Activated CD4-positive, CD25-positive, alpha-beta regulatory T cell treated with anti-CD3 and anti-CD28 coated beads, Interleukin-2, amount 50 U/mL, for 72 hours (primary cell): ENCODE measurements around the gene GLIS2.
"Not testable (repeated sequence)": the region's sequence is repeated elsewhere in the genome, so short reads cannot be mapped to it uniquely, and the experiment has no call there.

Experiments
- DNase-seq: peaks from one replicate; pipeline ENCODE4 v3.0.0; 2021

The GLIS2 gene

DNA sequence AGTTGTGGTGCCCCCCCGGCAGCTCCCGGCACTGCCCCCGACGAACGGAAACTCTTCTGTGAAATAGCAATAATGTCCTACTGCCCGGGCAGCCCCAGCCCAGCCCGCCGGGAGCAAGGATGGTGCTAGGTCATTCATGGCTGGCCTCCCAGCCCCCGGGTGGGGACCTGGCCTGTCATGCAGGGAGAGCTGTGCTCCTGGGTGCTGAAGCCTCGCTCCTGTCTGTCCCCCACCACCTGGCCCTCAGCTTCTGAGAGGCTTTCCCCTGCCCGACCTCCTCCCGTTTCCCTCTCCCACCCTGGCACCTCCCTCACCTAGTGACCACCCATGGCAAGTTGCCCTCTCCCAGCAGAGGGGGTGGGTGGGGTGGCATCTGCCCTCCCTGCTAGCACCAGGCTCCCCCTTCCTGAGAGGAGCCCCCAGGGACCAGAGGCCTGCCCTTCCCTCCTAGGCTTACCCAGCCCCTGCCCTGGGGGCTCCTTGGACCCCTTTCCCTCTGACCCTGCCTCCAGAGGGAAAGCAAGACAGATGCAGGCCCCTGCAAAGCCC, 21.7 kb downstream of the GLIS2 start:
- no peak for DNase-seq

DNA sequence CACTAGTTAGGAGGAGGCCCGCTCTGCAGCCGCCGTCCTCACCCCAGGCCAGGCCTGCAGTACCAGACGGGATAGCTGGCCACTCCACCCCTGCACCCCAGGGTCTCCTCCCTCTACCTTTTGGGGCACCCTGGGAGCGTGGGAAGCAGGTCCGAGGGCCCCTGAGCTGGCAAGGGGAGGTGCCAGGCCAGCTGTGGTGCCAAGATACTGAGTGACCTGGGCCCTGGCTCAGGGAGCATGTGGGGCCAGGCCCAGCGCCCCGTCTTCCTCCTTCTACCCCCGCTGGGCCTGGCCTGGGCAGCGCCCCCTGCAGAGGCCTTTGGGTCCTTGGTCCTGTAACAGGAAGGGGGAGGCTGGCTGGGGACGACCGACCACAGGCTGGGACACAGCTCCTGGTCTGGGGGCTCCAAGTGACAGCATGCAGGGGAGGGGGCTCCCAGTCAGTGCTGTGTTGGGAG, 22.3 kb downstream of the GLIS2 start:
- DNase-seq = no peak

DNA sequence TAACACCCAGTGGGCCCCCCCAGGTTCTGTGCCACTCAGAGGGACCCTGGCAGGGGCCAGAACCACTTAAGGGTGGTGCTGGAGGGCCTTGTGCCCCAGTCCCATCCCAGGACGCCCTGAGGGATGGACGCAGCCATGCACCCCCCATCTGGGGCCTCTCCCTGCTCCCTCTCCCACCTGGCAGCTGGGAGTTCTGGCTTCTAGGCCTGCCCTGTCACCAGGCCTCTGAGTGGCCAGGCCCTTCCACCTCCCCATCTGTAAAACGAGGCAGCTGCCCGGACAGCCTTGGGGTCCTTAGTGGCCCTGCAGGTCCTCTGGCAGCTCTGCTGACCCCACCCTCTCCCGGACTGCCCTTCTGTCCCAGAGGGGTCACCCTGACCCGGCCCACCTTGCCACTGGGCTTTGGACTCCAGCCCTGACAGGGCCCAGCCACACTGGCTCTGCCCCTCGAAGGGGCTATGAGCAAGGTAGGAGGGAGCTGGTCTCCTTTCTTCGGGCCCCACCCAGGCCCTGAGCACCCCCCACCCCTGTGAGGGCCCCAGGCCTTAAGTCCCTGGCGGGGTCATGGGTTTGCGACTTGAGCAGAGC, 22.9 kb downstream of the GLIS2 start:
- DNase-seq = no peak

DNA sequence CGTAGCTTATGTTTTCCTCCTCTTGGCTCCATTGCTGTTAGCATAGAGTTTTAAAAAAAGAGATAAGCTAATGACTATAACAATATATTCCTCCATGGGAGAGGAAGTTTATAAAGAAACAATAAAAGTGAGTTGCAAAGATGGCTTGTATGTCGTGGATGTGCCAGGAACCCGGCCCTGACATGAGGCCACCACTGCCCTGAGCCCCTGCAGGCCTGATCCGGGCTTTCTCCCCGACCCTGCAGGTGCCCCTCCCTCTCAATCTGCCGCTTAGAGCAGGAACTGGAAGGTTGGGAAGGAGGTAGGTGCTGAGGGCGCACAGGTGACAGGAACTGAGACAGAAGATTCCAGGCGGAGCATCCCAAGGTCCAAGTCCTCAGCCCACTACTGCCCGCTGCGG, 23.6 kb downstream of the GLIS2 start:
- DNase-seq = no peak

DNA sequence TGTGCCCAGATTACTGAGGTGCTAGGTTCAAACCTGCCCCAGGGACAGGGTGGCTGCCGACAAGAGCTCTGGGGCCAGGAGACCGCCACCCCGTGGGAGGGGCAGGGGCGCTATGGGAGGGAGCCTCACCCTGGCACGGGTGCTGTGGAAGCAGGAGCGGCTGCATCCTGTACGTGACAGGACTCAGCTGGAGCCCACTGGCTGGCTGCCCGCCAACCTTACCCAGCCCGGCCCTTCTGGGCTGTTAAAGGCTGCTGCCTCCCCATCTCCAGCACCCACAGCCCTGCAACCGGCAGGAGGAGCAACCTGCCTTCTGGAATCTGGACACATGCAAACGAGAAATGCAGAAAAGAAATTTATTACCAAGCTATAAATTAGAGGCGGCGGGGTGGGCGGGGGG, 24.0 kb downstream of the GLIS2 start:
- no peak for DNase-seq

DNA sequence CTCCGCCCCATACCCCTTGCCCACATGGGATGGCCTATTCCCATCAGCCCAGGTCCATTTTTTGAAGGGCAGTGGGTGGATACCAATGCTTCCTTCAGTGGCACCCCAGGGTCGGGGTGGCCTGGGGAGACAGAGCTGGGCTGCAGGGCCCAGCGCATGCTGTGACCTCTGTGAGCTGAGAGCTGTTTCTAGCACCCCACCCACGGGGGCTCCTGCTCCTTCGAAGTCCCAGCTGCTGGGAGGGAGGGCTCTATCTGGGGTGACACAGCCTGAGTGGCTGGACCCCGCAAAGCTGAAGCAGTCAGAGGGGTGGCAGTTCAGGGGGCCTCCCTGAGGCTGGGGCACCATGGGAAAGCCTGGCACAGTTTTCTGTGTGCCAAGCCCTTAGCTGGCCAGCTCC, 24.6 kb downstream of the GLIS2 start:
- no peak for DNase-seq

DNA sequence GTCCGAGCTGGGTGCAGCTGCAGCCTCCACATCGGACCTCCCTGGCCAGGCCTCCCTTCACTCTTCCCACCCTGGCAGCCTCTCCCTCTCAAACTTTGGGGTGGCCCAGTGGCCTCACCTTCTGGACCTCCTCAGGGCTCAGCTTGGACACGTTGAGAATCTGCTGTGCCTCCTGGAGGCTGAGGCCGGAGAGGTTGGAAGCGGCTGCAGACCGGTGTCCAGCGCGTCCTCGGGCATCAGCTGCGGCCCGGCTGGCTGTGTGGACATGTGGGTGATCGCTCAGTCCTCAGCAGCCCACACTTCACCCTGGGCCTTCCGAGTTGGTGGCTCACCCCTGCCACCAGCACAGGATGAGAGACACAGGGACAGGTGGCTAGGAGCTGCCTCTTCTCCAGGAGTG, 25.4 kb downstream of the GLIS2 start:
- no peak for DNase-seq

DNA sequence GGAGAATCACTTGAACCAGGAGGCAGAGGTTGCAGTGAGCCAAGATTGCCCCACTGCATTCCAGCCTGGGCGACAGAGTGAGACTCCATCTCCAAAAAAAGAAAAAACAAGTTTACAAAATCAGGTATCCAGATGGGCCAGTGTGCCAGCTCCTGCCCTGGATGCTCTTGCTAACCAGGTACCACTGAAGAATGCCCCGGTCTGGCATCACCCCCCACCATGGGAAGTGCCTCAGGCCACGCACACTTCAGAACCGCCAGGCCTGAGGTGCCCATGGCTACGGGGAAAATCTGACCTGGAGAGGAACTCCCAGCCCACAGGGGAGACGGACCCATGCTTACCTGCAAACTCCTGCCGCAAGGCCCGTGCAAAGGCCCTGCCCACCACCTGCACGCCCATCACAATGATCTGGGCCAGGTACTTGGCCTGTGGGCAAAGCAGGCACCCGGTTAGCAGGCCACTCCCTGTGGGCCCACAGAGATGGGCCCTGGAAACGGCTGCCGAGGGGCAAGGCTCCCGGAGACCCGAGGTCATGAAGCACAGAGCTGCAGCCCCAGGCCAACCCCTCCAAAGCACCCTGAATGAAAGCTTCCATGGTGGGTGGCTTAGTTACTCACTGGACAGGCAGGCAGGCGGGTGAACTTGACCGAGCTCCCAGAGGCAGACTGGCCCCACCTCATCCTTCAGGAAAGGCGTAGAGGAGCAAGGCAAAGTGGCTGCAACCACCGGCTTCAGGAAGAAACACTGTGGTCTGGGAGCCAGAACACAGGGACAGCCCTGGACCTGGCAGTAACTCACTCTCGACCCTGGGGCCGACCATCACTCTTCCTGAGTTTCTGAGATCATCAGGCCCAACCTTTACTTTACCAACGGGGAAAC, 27.2 kb downstream of the GLIS2 start:
- no peak for DNase-seq

DNA sequence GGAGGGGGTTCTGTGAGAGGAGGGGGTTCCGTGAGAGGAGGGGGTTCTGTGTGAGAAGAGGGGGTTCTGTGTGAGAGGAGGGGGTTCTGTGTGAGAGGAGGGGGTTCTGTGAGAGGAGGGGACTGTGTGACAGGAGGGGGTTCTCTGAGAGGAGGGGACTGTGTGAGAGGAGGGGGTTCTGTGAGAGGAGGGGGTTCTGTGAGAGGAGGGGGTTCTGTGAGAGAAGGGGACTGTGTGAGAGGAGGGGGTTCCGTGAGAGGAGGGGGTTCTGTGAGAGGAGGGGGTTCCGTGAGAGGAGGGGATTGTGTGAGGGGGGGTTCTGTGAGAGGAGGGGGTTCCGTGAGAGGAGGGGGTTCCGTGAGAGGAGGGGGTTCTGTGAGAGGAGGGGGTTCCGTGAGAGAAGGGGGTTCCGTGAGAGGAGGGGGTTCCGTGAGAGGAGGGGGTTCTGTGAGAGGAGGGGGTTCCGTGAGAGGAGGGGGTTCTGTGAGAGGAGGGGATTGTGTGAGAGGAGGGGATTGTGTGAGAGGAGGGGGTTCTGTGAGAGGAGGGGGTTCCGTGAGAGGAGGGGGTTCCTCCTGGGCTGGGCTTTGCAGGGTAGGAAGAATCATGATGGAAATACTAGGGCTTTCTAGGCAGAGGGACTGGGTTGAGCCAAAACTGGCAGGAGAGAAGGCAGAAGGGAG, 28.6 kb downstream of the GLIS2 start:
- DNase-seq = not testable (repeated sequence)

DNA sequence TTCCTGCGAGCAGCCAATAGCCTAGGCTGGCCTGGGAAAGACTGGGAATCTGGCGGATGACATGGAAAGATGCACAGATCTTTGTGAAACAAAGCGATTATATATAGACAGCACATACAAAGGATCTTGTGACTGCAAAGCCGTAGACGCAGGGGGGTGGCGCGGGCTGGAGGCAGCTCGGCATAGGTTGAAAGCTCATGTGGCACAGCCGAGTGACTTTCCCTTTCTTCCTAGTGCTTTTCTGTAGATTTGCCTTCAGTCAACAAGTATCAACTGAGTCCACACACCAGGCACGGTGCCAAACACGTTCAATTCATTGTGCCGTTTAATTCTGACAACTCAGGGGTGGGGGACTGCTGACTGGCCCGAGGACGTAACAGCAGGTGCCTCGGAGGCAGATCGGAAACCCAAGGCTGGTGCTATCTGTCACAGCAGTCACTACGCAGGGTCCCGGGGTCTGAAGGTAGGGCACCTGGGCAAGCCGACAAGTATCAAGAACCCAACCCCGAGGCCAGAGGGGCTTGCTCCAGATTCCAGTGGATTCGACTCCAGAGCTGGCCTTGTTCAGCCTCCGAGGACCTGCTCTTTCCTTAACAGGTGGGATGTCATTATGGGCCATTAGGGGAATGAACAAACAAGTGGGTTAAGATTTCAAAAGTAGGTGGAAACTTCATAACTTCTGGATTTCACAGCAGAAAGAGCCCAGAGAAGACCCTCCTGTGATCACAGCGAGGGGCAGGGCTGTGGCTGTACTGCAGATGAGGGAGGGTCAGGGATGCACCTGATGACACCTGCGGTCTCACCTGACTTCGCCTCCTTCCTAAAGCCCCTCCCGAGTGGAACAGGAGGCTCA, 29.3 kb downstream of the GLIS2 start:
- no peak for DNase-seq

DNA sequence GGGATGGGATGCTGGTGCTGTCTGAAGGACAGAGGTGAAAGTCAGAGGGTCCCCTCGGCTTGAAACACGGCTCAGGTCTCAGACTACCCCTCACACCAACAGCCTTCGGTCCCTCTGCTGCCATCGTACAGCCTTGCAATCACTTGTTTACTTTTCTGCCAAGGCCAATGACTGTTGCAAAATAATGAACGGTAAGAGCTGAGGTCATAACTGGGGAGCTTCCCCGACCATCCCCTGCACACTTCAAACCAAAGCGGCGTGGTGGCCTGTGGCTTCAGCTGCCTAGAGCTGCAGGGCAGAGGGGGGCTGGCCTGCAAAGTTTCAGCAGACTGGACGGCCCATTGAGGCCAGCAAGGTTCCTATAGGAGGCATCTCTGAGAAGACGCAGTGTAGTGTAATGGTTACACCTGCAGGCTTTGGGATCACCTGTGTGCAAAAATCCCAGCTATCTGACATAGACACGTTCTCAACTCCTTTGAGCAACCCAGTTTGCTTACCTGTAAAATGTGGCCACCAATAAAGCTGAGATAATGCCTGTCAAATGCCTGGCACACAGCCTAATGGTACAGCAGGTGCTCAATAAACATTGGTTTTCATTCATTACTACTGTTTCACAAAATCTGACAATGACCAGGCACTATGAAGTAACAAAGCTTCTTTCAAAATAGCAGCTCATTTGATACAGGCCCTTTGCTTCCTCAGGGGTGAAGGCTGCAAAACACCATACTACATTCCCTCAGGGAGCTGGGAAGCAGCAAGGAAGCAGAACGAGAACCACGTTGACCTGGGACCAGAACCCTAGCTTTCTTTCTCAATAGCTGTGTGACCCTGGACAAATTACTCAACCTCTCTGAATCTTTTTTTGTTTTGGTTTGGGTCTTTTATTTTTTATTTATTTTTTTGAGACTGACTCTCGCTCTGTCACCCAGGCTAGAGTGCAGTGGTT, 30.2 kb downstream of the GLIS2 start:
- no peak for DNase-seq

DNA sequence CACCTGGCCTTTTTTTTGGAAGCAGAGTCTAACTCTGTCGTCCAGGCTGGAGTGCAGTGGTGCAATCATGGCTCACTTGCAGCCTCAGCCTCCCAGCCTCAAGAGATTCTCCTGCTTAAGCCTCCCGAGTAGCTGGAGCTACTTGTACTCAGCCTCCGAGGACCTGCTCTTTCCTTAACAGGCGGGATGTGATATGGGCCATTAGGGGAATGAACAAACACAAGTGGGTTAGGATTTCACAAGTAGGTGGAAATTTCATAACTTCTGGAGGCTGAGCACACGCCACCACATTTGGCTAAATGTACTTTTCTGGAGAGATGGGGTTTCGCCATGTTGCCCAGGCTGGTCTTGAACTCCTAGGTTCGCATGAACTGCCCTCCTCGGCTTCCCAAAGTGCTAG, 31.1 kb downstream of the GLIS2 start:
- DNase-seq = no peak

DNA sequence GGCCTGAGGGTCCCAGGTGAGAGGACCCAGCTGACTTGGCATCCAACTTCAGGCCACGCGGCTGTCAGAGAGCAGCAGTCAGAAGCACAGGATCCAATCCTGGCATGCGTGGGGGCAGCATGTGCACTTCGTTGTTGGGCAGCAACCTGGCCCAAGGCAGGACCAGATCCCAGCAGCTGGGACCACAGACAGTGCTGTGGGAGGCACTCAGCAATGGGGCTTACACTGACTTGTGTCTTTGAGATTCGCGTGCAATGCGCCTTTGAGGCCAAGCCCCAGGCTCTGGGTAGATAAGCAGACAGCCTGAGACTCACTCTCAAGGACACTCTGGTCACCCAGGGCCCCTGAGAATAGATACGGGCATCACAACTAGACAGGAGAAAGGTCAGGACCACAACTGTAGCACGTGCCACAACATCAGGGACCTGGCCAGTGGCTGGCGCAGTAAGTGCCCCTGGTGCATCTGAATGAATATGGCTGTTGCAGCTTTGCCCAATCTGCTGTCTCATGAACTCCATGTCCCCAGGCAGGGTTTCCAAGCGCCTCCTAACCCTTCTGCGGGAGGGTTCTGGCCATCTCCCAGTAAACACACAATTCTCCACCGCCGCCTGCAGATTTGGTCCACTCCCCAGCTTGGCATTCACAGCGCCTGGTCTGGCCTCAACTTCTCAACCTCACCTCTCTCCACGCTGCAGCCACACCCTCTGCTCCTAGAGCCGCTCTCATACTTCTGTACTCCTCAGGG, 32.1 kb downstream of the GLIS2 start:
- DNase-seq = no peak

DNA sequence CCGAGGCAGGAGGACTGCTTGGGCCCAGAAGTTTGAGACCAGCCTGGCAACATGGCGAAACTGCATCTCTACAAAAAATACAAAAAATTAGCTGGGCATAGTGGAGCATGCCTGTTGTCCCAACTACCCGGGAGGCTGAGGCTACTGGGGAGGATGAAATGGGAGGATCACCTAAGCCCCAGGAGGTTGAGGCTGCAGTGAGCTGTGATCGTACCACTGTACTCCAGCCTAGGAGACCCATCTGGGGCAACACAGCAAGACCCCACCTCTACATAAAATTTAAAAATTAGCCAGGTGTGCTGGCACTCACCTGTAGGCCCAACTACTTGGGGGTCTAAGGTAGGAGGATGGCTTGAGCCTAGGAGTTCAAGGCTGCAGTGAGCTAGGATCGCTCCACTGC, 33.5 kb downstream of the GLIS2 start:
- no peak for DNase-seq

DNA sequence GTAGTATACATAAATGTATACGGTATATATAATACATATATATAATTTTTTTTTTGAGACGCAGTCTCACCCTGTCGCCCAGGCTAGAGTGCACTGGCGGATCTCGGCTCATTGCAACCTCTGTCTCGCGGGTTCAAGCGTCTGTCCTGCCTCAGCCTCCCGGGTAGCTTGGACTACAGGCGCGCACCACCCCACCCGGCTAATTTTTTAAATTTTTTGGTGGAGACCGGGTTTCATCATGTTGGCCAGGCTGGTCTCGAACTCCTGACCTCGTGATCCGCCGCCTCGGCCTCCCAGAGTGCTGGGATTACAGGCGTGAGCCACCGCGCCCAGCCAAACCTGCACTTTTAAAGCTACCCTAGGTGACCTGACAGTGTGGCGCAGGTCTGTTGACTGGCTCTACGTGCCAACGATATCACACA, 34.5 kb downstream of the GLIS2 start:
- DNase-seq = no peak

DNA sequence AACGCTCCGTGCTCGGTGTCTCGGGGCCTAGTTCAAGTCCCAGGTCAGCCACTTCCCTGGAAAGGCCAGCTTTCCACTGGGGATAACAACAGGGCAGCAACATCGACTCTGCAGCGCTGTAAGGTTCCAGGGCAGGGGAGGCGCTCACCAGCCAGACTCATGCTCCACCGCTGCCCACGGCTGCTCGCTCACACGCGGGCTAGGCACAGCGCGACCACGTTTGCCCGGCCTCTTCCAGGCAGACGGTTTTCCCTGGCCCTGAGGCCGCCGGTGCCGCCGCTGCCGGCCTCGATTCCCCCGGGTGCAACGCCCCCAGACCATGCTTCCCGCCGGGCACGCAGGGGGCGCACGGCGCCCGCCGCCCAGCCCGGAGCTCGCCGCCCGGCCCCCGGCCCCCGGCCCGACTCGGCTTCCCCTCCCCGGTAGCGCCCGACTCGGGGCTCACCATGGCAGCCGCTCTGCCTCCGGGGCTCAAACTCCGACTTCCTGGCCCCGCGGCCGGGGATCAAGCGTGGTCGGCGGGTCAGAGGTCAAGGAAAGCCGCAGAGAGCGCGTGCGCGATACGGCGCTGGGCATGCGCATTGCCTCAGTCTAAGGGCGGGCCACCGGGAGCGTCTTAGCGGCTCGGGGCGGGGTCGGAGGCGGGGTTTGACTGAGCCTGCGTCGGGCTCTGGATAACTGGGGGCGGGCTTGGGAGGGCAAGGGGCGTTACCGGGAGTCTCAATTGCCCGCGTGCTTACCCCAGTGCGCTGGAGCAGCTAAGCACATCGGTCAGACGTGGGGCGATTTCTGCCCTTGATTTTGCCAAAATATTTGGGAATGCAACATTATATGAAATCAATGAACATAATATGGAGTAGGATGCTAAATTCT, 35.2 kb downstream of the GLIS2 start, which contains the start of gene PAM16:
TSS of gene PAM16 (minus strand) at position 535 of the 873 bp plus-strand sequence. CDS start at position 448, 87 bp downstream.
- peak; percentile 99 for DNase-seq

DNA sequence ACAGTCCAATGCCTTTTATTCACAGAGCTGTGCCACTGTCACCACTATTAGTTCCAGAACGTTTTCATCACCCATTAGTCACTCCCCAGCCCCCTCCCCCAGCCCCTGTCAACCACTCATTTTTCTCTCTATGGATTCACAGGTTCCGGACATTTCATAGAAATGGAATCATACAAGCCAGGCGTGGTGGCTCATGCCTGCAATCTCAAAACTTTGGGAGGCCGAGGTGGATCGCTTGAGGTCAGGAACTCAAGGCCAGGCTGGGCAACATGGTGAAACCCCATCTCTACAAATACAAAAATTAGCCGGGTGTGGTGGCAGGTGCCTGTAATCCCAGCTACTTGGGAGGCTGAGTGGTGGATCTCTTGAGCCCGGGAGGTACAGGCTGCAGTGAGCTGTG, 36.0 kb downstream of the GLIS2 start:
- no peak for DNase-seq

DNA sequence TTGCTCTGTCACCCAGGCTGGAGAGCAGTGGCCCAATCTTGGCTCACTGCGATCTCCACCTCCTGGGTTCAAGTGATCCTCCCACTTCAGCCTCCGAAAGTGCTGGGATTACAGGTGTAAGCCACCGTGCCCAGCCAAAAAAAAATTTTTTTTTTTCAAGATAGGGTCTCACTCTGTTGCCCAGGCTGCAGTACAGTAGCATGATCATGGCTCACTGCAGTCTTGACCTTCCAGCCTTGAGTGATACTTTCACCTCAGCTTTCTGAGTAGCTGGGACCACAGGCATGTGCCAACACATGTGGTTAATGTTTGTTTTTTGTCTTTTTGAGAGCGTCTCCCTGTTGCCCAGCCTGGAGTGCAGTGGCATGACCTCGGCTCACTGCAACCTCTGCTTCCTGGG, 37.0 kb downstream of the GLIS2 start:
- no peak for DNase-seq

DNA sequence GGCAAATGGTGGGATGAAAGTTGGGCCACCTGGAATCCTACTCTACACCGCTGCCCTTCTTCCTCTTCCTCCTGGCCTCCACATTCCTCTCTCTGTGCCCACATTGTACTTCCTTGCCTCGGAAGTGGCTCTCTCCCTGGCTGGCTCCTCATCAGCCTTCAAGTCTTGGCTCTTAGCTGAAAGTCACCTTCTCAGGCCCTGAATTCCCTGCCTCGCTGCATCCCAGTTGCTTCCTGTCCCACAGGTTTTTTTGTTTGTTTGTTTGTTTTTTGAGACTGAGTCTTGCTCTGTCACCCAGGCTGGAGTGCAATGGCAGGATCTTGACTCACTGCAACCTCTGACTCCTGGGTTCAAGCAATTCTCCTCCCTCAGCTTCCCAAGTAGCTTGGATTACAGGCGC, 37.8 kb downstream of the GLIS2 start:
- DNase-seq = no peak
